Transverse colon (tissue), 4 donors: ENCODE data around the gene PDHX. TPM values are rescaled to one million over a fixed set of nuclear protein-coding genes. Genes with fewer than 3 reads are reported as not detected.

Experiments used
- DNase-seq: peaks from one replicate; pipeline ENCODE4 v3.0.0-alpha.2; 2019
- H3K27ac ChIP-seq, 4 donors: fragments of 200-600 bp; sonication (generic); 2 replicates each; pipeline ENCODE4 v1.5.1; 2016 to 2018; ENCODE audit warnings: inconsistent platforms in 4 of 4
- H3K27me3 ChIP-seq: fragments of 200-600 bp; sonication (generic); 2 replicates; pipeline ENCODE4 v1.5.1; 2017; ENCODE audit warnings: inconsistent platforms
- H3K36me3 ChIP-seq, 4 donors: fragments of 200-600 bp; sonication (generic); 2 replicates each; pipeline ENCODE4 v1.5.1; 2017 to 2019; ENCODE audit warnings: inconsistent platforms in 4 of 4
- H3K4me1 ChIP-seq, 4 donors: fragments of 200-600 bp; sonication (generic); 2 replicates each; pipeline ENCODE4 v1.5.1; 2017 to 2020; ENCODE audit warnings: inconsistent platforms in 4 of 4
- H3K4me3 ChIP-seq, 4 donors: fragments of 200-600 bp; sonication (generic); 1 replicate in 1 of 4; 2 replicates in 3 of 4; pipeline versions ENCODE4 v1.5.1 to v1.6.1; 2017 to 2019; ENCODE audit warnings: inconsistent platforms in 4 of 4
- H3K9me3 ChIP-seq, 2 donors: fragments of 200-600 bp; sonication (generic); 2 replicates each; pipeline ENCODE4 v1.5.1; 2017 to 2019; ENCODE audit warnings: inconsistent platforms in 2 of 2
- CTCF ChIP-seq, 5 experiments: fragments of 200-600 bp in 3 of 5; fragments of 450-650 bp in 2 of 5; sonication (generic) in 3 of 5; IDR thresholded peaks; 1 replicate in 2 of 5; 2 replicates in 3 of 5; pipeline ENCODE4 v1.5.1; 2016 to 2017; ENCODE audit warnings: antibody characterized with exemption in 5 of 5, inconsistent platforms in 3 of 5, mild to moderate bottlenecking in 2 of 5, moderate library complexity in 1 of 5
- EP300 ChIP-seq: sonication (generic); formaldehyde crosslinking; IDR thresholded peaks from one replicate; pipeline ENCODE4 v1.6.1; 2017; ENCODE audit warnings: antibody characterized with exemption, low read depth
- POLR2A ChIP-seq: fragments of 450-650 bp; IDR thresholded peaks from one replicate; pipeline ENCODE4 v1.6.1; 2016; ENCODE audit warnings: antibody characterized with exemption, mild to moderate bottlenecking, moderate library complexity
- POLR2AphosphoS5 ChIP-seq, 3 donors: sonication (generic); formaldehyde crosslinking; IDR thresholded peaks; one replicate each; pipeline ENCODE4 v1.6.1; 2016; ENCODE audit warnings: antibody characterized with exemption in 3 of 3
- WGBS, 2 donors: methylation state at CpG; one replicate each; pipeline ENCODE4 v1.1.5; 2018; ENCODE audit warnings: low coverage in 1 of 2; 5-methylcytosine and 5-hydroxymethylcytosine counted together
- in situ Hi-C, 4 donors: fragments of 200-750 bp; cut with MboI; loops; one replicate each; pipeline versions ENCODE4 v1.15.0 to v1.15.1; 2017; ENCODE audit warnings: low sequenced_read_pairs in 3 of 4, low pct_ligation_motif_present in 1 of 4, low pct_unique_long_range_greater_than_20kb in 1 of 4
- intact Hi-C: fragments of 100-400 bp; cut with DNase I; formaldehyde crosslinking; loops from one replicate; pipeline ENCODE4 v1.15.1; 2023; ENCODE audit warnings: low total_unique reads
- total RNA-seq, 4 donors: library from RNA; depleted of rRNA; stranded (reverse); fragments of >200 nt; gene quantifications; one replicate each; pipeline ENCODE4 v1.1.0, GENCODE V29; 2016

PDHX gene
- total RNA-seq, 4 donors from 2014 or later = 26.7 to 37.0 (median 36.7) TPM

- 99% methylated on average over 7 of the region's 7 CpGs; no CpG with 5 or more reads in 1 of the 2 donors for WGBS, 2 donors
Observed at GRCh38 chr11:34905666-34906065, 10.8 kb upstream of the PDHX start.

GRCh38 chr11:34907934-34908593, 8.4 kb upstream of the PDHX start:
- in situ Hi-C loops (no loop called here), intact Hi-C loops (no loop called here)
- Histone ChIP-seq H3K9me3 (no peaks in the 10 kb centered on the region), H3K27ac (no peak overlapping the region), H3K4me3 (no peak overlapping the region), H3K27me3 (no peaks in the 10 kb centered on the region), H3K36me3 (no peaks in the 10 kb centered on the region), H3K4me1 (peaks cover 0 to 5% (median 0%) of the 10 kb centered on the region in 4 donors)
- TF ChIP-seq POLR2A (no peak), POLR2AphosphoS5 (IDR thresholded peaks at IDR 0.05) (no peak), CTCF (IDR thresholded peaks at IDR 0.05) (no peak), EP300 (no peak)
- no peak for DNase-seq
- 84 to 86% methylated on average over 3 of the region's 3 CpGs for WGBS, 2 donors

More at GRCh38 chr11:34905666-34906065, 10.8 kb upstream of the PDHX start:
- no peaks in the 10 kb centered on the region for H3K27me3 ChIP-seq
- in situ Hi-C loops (no loop called here), intact Hi-C loops (no loop called here)
- H3K27ac ChIP-seq = no peak overlapping the region
- H3K4me3 ChIP-seq = no peak overlapping the region
- TF ChIP-seq CTCF (IDR thresholded peaks at IDR 0.05) (no peak), POLR2A (no peak), POLR2AphosphoS5 (IDR thresholded peaks at IDR 0.05) (no peak), EP300 (no peak)
- H3K36me3 ChIP-seq = no peaks in the 10 kb centered on the region
- no peak for DNase-seq
- H3K4me1 ChIP-seq = peaks cover 0 to 3% (median 0%) of the 10 kb centered on the region in 4 donors
- peaks cover 8 to 10% of the 10 kb centered on the region in 2 donors for H3K9me3 ChIP-seq

DNA sequence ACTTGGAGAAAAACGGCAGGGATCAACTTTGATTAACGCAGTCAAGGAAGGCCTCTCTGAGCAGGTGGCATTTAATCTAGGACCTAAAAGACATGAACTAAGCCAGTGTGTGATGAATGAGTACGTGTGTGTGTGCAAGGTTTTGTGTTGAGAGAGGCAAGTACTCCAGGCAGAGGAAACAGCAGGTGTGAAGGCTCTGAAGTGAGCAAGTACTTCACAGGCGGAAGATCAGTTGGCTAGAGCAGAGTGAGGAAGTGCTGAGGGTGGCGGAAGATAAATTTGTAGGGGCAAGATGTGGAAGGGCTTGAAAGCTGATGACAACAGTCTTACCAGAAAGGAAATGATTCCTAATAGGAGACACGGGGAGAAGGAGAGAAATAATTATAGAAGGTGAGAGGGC, 7.0 kb upstream of the PDHX start:
- no peak for TF ChIP-seq EP300
- TF ChIP-seq POLR2A = no peak
- no peak for TF ChIP-seq POLR2AphosphoS5 (IDR thresholded peaks at IDR 0.05)
- no peak for TF ChIP-seq CTCF (IDR thresholded peaks at IDR 0.05)
- Histone ChIP-seq H3K4me1 (peaks cover 0 to 5% (median under 1%) of the 10 kb centered on the region in 4 donors), H3K4me3 (no peak overlapping the region), H3K36me3 (no peaks in the 10 kb centered on the region), H3K27ac (no peak overlapping the region), H3K27me3 (no peaks in the 10 kb centered on the region), H3K9me3 (no peaks in the 10 kb centered on the region)
- in situ Hi-C loops = no loop called here
- no peak for DNase-seq
- intact Hi-C loops = no loop called here
- 65 to 71% methylated on average over 6 of the region's 6 CpGs for WGBS, 2 donors

GRCh38 chr11:34909955-34910354, 6.5 kb upstream of the PDHX start:
- H3K27ac ChIP-seq = no peak overlapping the region

More at GRCh38 chr11:34909955-34910354, 6.5 kb upstream of the PDHX start:
- in situ Hi-C loops = no loop called here
- intact Hi-C loops = no loop called here
- no peak for TF ChIP-seq CTCF (IDR thresholded peaks at IDR 0.05)
- TF ChIP-seq POLR2A = no peak
- no peak for TF ChIP-seq EP300
- TF ChIP-seq POLR2AphosphoS5 (IDR thresholded peaks at IDR 0.05) = no peak
- 65 to 67% methylated on average over 4 of the region's 4 CpGs for WGBS, 2 donors
- Histone ChIP-seq H3K36me3 (no peaks in the 10 kb centered on the region), H3K9me3 (no peaks in the 10 kb centered on the region), H3K27me3 (no peaks in the 10 kb centered on the region), H3K4me3 (no peak overlapping the region), H3K4me1 (peaks cover 0 to 6% (median 3%) of the 10 kb centered on the region in 4 donors)
- DNase-seq = no peak
